Peyer's patch (tissue), 4 donors: ENCODE data around the gene AKNA.

ENCODE experiments used
- POLR2A ChIP-seq, 2 donors: fragments of 450-650 bp; IDR thresholded peaks; one replicate each; pipeline ENCODE4 v1.5.1; 2017; ENCODE audit warnings: antibody characterized with exemption in 2 of 2, mild to moderate bottlenecking in 2 of 2, moderate library complexity in 2 of 2
- TF ChIP-seq, protein P1 (sequence below), 6 experiments: fragments of 450-650 bp in 4 of 6; fragments of 200-600 bp in 2 of 6; sonication (generic) in 1 of 6; IDR thresholded peaks; one replicate each; pipeline ENCODE4 v1.5.1; 2017 to 2019; ENCODE audit warnings: antibody characterized with exemption in 6 of 6, mild to moderate bottlenecking in 3 of 6, moderate library complexity in 1 of 6

DNA sequence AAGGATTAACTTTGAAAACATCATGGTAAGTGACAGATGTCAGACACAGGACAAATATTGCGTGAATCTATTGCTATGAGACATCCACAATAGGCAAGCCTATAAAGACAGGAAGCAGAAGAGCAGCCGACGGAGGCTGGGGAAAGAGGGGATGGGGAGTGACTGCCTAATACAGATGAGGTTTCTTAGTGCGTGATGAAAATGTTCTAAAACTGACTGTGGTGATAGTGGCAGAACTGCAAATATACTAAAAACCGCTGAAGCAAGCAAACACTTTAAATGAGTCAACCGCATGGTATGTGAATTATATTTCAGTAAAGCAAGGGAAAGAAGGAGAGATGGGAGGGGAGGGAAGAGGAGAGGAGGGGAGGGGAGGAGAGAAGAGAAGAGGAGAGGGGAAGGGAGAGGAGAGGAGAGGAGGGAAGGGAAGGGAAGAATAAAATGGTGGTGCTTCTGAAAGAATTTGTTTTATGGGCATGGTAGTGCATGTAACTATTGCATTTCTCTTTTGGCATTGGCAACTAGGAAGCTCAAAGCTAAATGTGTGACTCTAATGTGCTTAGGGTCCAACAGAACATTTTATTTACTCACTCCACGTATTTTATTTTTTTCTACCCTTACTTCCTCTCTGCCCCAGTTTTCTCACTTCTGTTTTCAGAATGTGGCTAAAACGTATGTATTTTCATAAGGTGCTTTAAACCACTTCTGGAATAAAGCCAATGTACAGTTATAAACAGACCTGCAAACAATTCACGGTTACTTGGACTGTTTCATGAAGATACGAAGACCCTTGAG lies 21.3 kb downstream of the AKNA start:
- TF ChIP-seq, protein P1, sequence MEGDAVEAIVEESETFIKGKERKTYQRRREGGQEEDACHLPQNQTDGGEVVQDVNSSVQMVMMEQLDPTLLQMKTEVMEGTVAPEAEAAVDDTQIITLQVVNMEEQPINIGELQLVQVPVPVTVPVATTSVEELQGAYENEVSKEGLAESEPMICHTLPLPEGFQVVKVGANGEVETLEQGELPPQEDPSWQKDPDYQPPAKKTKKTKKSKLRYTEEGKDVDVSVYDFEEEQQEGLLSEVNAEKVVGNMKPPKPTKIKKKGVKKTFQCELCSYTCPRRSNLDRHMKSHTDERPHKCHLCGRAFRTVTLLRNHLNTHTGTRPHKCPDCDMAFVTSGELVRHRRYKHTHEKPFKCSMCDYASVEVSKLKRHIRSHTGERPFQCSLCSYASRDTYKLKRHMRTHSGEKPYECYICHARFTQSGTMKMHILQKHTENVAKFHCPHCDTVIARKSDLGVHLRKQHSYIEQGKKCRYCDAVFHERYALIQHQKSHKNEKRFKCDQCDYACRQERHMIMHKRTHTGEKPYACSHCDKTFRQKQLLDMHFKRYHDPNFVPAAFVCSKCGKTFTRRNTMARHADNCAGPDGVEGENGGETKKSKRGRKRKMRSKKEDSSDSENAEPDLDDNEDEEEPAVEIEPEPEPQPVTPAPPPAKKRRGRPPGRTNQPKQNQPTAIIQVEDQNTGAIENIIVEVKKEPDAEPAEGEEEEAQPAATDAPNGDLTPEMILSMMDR (IDR thresholded peaks at IDR 0.05) = no peak
- no peak for TF ChIP-seq POLR2A (IDR thresholded peaks at IDR 0.05)
